ENCODE results near the gene DOLK.

DNA sequence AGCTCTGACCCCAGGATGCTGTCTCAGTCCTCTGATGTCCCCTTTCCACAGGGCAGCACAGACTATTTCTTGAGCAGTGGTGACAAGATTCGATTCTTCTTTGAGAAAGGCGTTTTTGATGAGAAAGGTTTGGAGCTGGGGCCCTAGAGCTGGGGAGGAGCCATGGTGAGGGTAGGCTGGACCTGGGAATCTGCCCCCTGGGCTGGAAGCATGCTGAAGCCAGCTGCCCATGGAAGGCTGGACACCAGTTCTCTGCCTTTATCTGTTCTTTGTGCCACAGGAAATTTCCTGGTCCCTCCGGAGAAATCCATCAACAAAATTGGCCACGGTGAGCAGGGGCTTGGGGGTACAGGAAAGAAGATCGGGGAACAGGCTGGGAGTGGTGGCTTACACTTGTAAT is 13.7 kb downstream of the DOLK start:
- TF ChIP-seq, protein P1, sequence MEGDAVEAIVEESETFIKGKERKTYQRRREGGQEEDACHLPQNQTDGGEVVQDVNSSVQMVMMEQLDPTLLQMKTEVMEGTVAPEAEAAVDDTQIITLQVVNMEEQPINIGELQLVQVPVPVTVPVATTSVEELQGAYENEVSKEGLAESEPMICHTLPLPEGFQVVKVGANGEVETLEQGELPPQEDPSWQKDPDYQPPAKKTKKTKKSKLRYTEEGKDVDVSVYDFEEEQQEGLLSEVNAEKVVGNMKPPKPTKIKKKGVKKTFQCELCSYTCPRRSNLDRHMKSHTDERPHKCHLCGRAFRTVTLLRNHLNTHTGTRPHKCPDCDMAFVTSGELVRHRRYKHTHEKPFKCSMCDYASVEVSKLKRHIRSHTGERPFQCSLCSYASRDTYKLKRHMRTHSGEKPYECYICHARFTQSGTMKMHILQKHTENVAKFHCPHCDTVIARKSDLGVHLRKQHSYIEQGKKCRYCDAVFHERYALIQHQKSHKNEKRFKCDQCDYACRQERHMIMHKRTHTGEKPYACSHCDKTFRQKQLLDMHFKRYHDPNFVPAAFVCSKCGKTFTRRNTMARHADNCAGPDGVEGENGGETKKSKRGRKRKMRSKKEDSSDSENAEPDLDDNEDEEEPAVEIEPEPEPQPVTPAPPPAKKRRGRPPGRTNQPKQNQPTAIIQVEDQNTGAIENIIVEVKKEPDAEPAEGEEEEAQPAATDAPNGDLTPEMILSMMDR (IDR thresholded peaks at IDR 0.05): no peak
- TF ChIP-seq POLR2A (IDR thresholded peaks at IDR 0.05): no peak

Measured in heart left ventricle (tissue), 13 donors.